ENCODE results near the gene NAIF1. TPM values are rescaled to one million over a fixed set of nuclear protein-coding genes. Genes with fewer than 3 reads are reported as not detected.
A peak's percentile ranks its signal among the peaks of the same experiment; 100 is the strongest.

Gene NAIF1
- total and polyA plus RNA-seq, 10 donors, result 9.3 to 15.4 (median 11.5) TPM

- TF ChIP-seq CTCF (IDR thresholded peaks at IDR 0.05 in 8 of 11, conservative IDR thresholded peaks at IDR 0.05 in 3 of 11), result no peak
- no peak for TF ChIP-seq POLR2AphosphoS5 (IDR thresholded peaks at IDR 0.05)
- TF ChIP-seq POLR2A (IDR thresholded peaks at IDR 0.05), result no peak
- DNase-seq, result peak; percentile 75
- Histone ChIP-seq H3K27ac (peak overlapping the region in 5 of 8 donors; percentile 43 to 89 (median 50)), H3K36me3 (peaks cover 9 to 87% (median 70%) of the 10 kb centered on the region in 6 donors), H3K27me3 (replicated peaks in 1 of 7) (no peaks in the 10 kb centered on the region), H3K4me3 (no peak overlapping the region), H3K9me3 (no peaks in the 10 kb centered on the region), H3K4me1 (peaks cover 32 to 85% (median 70%) of the 10 kb centered on the region in 6 donors)
- intact Hi-C loops (cut with DNase I; ENCODE audit: low total_unique reads), result no loop called here
- 77 to 89% (median 86%) methylated on average over 15 to 23 of the region's 23 CpGs for WGBS, 5 donors
Observed at GRCh38 chr9:128102861-128103588, 35.9 kb upstream of the NAIF1 start.

GRCh38 chr9:128102196-128102595 lies 35.1 kb upstream of the NAIF1 start:
- Histone ChIP-seq H3K9me3 (no peaks in the 10 kb centered on the region), H3K27ac (peak overlapping the region in 5 of 8 donors; percentile 30 to 91 (median 89)), H3K27me3 (replicated peaks in 1 of 7) (no peaks in the 10 kb centered on the region), H3K36me3 (peaks cover 6 to 78% (median 62%) of the 10 kb centered on the region in 6 donors), H3K4me1 (peaks cover 39 to 90% (median 78%) of the 10 kb centered on the region in 6 donors), H3K4me3 (peak overlapping the region in 1 of 8 donors; percentile 21)
- WGBS, 5 donors, result 78 to 93% (median 84%) methylated on average over 13 of the region's 13 CpGs
- intact Hi-C loops (cut with DNase I; ENCODE audit: low total_unique reads), result no loop called here
- TF ChIP-seq POLR2A (IDR thresholded peaks at IDR 0.05), result no peak
- no peak for TF ChIP-seq POLR2AphosphoS5 (IDR thresholded peaks at IDR 0.05)
- no peak for TF ChIP-seq CTCF (IDR thresholded peaks at IDR 0.05 in 8 of 11, conservative IDR thresholded peaks at IDR 0.05 in 3 of 11)
- no peak for DNase-seq

DNA sequence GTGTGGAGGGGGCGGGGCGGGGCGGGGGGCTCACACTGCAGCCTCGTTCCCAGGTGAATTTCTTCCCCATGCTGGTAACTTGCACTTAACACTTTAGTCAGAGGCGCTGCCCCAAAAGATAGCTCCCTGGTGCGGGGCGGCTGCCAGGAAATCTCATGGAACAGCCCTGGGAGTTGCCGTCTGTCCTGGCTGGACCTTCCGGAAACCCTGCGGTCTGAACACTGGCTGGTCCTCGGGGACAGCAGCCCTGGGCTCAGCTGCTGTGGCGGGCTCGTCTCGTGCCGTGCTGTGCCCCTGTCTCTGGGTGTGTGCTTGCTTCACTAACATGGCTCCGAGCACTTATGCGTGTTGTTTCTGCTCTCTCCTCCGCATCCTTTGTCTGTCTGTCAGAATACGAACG lies 34.6 kb upstream of the NAIF1 start:
- peak overlapping the region in 1 of 8 donors; percentile 21 for H3K4me3 ChIP-seq
- peak overlapping the region in 5 of 8 donors; percentile 86 to 91 (median 89) for H3K27ac ChIP-seq
- no peaks in the 10 kb centered on the region for H3K27me3 ChIP-seq (replicated peaks in 1 of 7)
- H3K4me1 ChIP-seq, result peaks cover 40 to 94% (median 81%) of the 10 kb centered on the region in 6 donors
- TF ChIP-seq POLR2AphosphoS5 (IDR thresholded peaks at IDR 0.05), result peak in 2 of 3 donors; percentile 66 to 72
- no peak for TF ChIP-seq CTCF (IDR thresholded peaks at IDR 0.05 in 8 of 11, conservative IDR thresholded peaks at IDR 0.05 in 3 of 11)
- H3K36me3 ChIP-seq, result peaks cover 6 to 73% (median 57%) of the 10 kb centered on the region in 6 donors
- peak; percentile 78 for DNase-seq
- 76 to 89% (median 79%) methylated on average over 20 of the region's 20 CpGs for WGBS, 5 donors
- H3K9me3 ChIP-seq, result no peaks in the 10 kb centered on the region
- intact Hi-C loops (cut with DNase I; ENCODE audit: low total_unique reads), result no loop called here

- Histone ChIP-seq H3K36me3 (peaks cover 3 to 69% (median 52%) of the 10 kb centered on the region in 6 donors), H3K4me1 (peaks cover 40 to 94% (median 82%) of the 10 kb centered on the region in 6 donors), H3K4me3 (peak overlapping the region in 1 of 8 donors; percentile 21), H3K9me3 (no peaks in the 10 kb centered on the region), H3K27ac (peak overlapping the region in 7 of 8 donors; percentile 63 to 91 (median 86)), H3K27me3 (replicated peaks in 1 of 7) (no peaks in the 10 kb centered on the region)
- intact Hi-C loops (cut with DNase I; ENCODE audit: low total_unique reads), result no loop called here
- WGBS, 5 donors, result 84 to 92% (median 85%) methylated on average over 12 of the region's 12 CpGs
- peak; percentile 68 for DNase-seq
- TF ChIP-seq CTCF (IDR thresholded peaks at IDR 0.05 in 8 of 11, conservative IDR thresholded peaks at IDR 0.05 in 3 of 11) (no peak), POLR2AphosphoS5 (IDR thresholded peaks at IDR 0.05) (no peak), POLR2A (IDR thresholded peaks at IDR 0.05) (no peak)
Observed at GRCh38 chr9:128101231-128101661, 34.1 kb upstream of the NAIF1 start.

All from spleen (tissue), 11 donors.